IPS-15b (cell line): ENCODE measurements around the gene CLCN7.

Source experiments
- H3K27me3 ChIP-seq: one replicate; pipeline ENCODE4 v1.6.1; 2013; ENCODE audit warnings: low read length; ENCODE audit not compliant: control insufficient read depth, insufficient read depth
- H3K36me3 ChIP-seq: one replicate; pipeline ENCODE4 v1.6.1; 2013; ENCODE audit warnings: low read length; ENCODE audit not compliant: control insufficient read depth, insufficient read depth
- H3K4me1 ChIP-seq: one replicate; pipeline ENCODE4 v1.6.1; 2013; ENCODE audit warnings: mild to moderate bottlenecking, low read length; ENCODE audit not compliant: control insufficient read depth, insufficient read depth
- H3K4me3 ChIP-seq: one replicate; pipeline ENCODE4 v1.5.1; 2013; ENCODE audit warnings: low read depth, low read length
- H3K9ac ChIP-seq: one replicate; pipeline ENCODE4 v1.6.1; 2013; ENCODE audit warnings: low read depth, mild to moderate bottlenecking, low read length
- H3K9me3 ChIP-seq: one replicate; pipeline ENCODE4 v1.6.1; 2013; ENCODE audit warnings: mild to moderate bottlenecking, low read length; ENCODE audit not compliant: control insufficient read depth, insufficient read depth

Gene CLCN7

DNA sequence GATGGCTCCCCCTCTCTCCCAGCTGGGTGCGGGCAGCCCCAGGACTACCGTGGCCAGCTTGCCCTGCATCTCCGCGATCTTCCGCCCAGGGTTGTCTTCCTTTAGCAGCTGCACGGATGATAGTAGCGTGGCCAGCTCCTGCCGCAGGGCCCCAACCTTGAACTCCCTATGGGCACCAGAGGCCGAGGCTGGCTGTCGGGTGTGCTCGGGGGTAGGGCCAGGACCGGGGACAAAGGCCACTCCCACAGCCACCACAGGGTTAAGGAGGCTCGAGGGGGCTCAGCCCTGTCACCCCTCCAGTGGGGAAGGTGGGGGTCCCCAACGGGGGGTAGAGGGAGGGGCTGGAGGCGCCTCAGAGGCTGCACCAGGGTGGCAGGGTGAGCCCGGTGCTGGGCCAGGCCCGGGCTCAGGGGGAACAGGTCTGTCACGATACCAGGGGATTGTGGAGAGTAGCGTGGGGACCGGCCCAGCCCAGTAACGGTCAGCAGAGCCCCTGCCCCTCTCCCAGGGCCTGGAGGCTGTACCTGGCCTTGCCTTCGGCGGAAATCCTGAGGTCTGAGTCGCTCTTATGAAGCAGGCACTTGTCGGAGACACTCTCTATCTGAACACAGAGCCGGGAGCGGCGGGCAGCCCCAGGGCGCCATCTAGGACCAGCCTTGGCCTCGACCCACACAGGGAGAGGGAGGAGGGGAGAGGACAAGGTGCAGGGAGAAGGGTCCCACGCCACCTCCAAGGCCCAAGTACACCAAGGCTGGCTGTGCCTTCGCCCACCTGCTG is 38.7 kb downstream of the CLCN7 start:
- H3K9me3 ChIP-seq, result no peaks in the 10 kb centered on the region
- no peak overlapping the region for H3K4me3 ChIP-seq
- no peak overlapping the region for H3K9ac ChIP-seq
- H3K4me1 ChIP-seq, result no peaks in the 10 kb centered on the region
- H3K27me3 ChIP-seq, result no peaks in the 10 kb centered on the region
- H3K36me3 ChIP-seq, result peaks cover 2% of the 10 kb centered on the region

GRCh38 chr16:1434644-1435592 is 39.9 kb downstream of the CLCN7 start:
- Histone ChIP-seq H3K4me3 (no peak overlapping the region), H3K27me3 (no peaks in the 10 kb centered on the region), H3K36me3 (peaks cover 2% of the 10 kb centered on the region), H3K9me3 (no peaks in the 10 kb centered on the region), H3K4me1 (no peaks in the 10 kb centered on the region), H3K9ac (no peak overlapping the region)

- Histone ChIP-seq H3K4me3 (no peak overlapping the region), H3K36me3 (peaks cover 2% of the 10 kb centered on the region), H3K27me3 (no peaks in the 10 kb centered on the region), H3K4me1 (no peaks in the 10 kb centered on the region), H3K9me3 (no peaks in the 10 kb centered on the region), H3K9ac (no peak overlapping the region)
These were observed 41.1 kb downstream of the CLCN7 start for GRCh38 chr16:1433756-1434155.

DNA sequence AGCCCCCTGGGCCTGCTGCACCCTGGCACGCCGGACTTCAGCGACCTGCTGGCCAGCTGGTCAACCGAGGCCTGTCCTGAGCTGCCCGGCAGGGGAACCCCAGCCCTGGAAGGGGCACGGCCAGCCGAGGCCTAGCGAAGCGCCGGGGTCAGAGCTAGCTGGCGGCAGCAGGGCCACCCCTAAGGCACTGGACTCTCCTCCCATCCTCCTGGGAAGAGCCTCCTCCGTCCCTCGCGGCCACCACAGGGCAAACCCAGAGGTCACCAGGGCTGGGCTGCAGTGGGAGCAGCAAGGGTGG is 41.6 kb downstream of the CLCN7 start:
- Histone ChIP-seq H3K27me3 (no peaks in the 10 kb centered on the region), H3K9me3 (no peaks in the 10 kb centered on the region), H3K36me3 (peaks cover 2% of the 10 kb centered on the region), H3K9ac (no peak overlapping the region), H3K4me3 (no peak overlapping the region), H3K4me1 (no peaks in the 10 kb centered on the region)

DNA sequence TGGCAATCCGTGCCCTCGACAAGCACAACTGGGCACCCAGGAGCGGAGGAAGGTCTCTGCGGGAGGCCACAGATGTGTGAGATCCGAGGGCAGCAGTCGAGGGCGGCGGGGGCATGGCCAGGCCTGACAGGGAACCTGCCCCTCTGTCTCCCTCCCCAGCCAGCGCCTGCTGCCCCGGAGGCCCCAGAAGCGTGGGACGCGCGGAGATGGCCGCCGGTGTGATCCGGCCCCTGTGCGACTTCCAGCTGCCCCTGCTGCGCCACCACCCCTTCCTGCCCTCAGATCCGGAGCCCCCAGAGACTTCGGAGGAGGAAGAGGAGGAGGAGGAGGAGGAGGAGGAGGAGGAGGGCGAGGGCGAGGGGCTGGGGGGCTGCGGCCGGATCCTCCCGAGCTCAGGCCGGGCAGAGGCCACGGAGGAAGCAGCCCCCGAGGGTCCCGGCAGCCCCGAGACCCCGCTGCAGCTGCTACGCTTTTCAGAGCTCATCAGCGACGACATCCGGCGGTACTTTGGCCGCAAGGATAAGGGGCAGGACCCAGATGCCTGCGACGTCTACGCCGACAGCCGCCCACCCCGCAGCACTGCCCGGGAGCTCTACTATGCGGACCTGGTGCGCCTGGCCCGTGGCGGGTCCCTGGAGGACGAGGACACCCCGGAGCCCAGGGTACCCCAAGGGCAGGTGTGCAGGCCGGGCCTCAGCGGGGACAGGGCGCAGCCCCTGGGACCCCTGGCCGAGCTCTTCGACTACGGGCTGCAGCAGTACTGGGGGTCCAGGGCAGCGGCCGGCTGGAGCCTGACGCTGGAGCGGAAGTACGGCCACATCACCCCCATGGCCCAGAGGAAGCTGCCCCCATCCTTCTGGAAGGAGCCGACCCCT is 42.2 kb downstream of the CLCN7 start:
- Histone ChIP-seq H3K9ac (no peak overlapping the region), H3K27me3 (no peaks in the 10 kb centered on the region), H3K4me1 (no peaks in the 10 kb centered on the region), H3K9me3 (no peaks in the 10 kb centered on the region), H3K4me3 (no peak overlapping the region), H3K36me3 (peaks cover 2% of the 10 kb centered on the region)

GRCh38 chr16:1431497-1432270 is 43.1 kb downstream of the CLCN7 start:
- no peak overlapping the region for H3K9ac ChIP-seq
- no peaks in the 10 kb centered on the region for H3K36me3 ChIP-seq
- no peaks in the 10 kb centered on the region for H3K9me3 ChIP-seq
- no peak overlapping the region for H3K4me3 ChIP-seq
- H3K4me1 ChIP-seq, result no peaks in the 10 kb centered on the region
- no peaks in the 10 kb centered on the region for H3K27me3 ChIP-seq

GRCh38 chr16:1430759-1431496 is 43.9 kb downstream of the CLCN7 start, which contains the start of gene PERCC1:
PERCC1 (plus strand) TSS chr16:1431078; CDS start chr16:1432594, 1,516 bp downstream.
- H3K9ac ChIP-seq, result no peak within 1 kb of the TSS
- H3K4me1 ChIP-seq, result no peaks in the 10 kb centered on the region
- H3K36me3 ChIP-seq, result no peaks in the 10 kb centered on the region
- H3K4me3 ChIP-seq, result no peak within 1 kb of the TSS
- H3K9me3 ChIP-seq, result no peaks in the 10 kb centered on the region
- no peaks in the 10 kb centered on the region for H3K27me3 ChIP-seq

DNA sequence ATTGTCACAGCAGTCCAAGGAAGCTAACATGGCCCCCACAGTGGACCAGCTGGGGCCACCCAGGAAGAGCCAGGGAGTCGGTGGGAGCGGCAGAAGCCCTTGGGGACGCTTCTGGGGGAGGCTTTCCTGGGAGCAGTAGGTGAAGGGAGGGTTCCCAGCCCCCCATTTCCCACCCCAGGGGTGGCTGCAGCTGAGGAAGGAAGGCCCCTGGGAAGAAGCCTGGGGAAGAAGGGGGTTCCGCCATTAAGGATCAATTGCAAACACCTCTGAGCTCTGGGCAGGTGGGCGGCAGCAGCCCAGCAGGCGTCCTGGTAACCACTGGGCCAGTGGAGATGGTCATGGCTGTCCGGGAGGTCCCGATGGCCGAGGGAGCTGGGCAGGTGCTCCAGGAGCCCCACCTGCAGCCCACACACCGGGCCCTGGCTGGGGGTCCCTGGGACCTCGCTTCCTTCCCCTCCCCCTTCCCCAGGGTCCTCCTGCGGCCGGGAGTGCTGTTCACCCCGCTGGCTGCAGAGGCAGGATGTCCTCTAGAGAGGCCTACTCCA is 44.5 kb downstream of the CLCN7 start:
- Histone ChIP-seq H3K4me1 (no peaks in the 10 kb centered on the region), H3K9ac (no peak overlapping the region), H3K36me3 (no peaks in the 10 kb centered on the region), H3K4me3 (no peak overlapping the region), H3K27me3 (no peaks in the 10 kb centered on the region), H3K9me3 (no peaks in the 10 kb centered on the region)

DNA sequence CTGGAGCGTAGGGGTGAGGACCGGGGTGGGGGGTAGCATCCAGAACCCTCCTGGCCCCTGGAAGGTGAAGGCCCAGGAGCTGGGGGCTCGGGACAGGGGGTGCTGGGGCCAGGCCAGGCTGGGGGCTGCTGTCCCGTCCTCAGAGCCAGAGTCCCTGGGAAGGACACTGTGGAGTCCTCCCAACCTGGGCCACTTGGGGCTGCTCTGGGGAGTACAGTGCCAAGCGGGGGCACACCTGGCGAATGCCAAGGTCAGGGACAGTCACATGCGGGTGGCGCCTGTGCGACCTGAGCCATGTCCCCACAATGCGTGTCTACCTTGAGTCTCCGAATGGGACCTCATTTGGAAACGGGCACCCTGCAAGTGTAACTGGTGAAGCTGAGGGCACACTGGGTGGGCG is 45.2 kb downstream of the CLCN7 start:
- Histone ChIP-seq H3K36me3 (no peaks in the 10 kb centered on the region), H3K4me3 (no peak overlapping the region), H3K9ac (no peak overlapping the region), H3K9me3 (no peaks in the 10 kb centered on the region), H3K27me3 (no peaks in the 10 kb centered on the region), H3K4me1 (no peaks in the 10 kb centered on the region)

DNA sequence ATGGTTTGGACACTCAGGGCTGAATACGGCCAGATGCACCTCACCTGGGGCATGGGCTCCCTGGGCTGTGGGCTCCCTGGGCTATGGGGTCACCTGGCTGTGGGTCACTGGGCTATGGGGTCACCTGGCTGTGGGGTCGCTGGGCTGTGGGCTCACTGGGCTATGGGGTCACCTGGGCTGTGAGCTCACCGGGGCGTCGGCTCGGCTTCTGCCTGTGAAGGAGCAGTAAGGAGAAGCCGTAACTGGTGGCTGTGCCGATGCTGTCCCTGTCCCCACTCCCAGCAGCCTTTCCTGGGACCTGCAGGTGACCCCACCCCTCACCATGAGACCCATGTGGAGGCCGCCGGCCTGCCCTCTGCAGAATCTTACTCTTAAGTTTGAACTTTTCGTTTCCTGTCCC is 45.8 kb downstream of the CLCN7 start:
- Histone ChIP-seq H3K4me3 (no peak overlapping the region), H3K4me1 (no peaks in the 10 kb centered on the region), H3K9ac (no peak overlapping the region)

More for the DNA sequence above, 45.8 kb downstream of the CLCN7 start:
- no peaks in the 10 kb centered on the region for H3K9me3 ChIP-seq
- H3K27me3 ChIP-seq, result no peaks in the 10 kb centered on the region
- H3K36me3 ChIP-seq, result no peaks in the 10 kb centered on the region
